NCI-H526 (cell line): Measurements from ENCODE around the gene EID1.
A peak's percentile ranks its signal among the peaks of the same experiment; 100 is the strongest.
"Not testable (repeated sequence)": the region's sequence is repeated elsewhere in the genome, so short reads cannot be mapped to it uniquely, and the experiment has no call there.

Experiments used
- DNase-seq, 2 experiments: peaks; one replicate each; lab custom pipeline; 2025; lab: John Stamatoyannopoulos, UW

Gene EID1

DNA sequence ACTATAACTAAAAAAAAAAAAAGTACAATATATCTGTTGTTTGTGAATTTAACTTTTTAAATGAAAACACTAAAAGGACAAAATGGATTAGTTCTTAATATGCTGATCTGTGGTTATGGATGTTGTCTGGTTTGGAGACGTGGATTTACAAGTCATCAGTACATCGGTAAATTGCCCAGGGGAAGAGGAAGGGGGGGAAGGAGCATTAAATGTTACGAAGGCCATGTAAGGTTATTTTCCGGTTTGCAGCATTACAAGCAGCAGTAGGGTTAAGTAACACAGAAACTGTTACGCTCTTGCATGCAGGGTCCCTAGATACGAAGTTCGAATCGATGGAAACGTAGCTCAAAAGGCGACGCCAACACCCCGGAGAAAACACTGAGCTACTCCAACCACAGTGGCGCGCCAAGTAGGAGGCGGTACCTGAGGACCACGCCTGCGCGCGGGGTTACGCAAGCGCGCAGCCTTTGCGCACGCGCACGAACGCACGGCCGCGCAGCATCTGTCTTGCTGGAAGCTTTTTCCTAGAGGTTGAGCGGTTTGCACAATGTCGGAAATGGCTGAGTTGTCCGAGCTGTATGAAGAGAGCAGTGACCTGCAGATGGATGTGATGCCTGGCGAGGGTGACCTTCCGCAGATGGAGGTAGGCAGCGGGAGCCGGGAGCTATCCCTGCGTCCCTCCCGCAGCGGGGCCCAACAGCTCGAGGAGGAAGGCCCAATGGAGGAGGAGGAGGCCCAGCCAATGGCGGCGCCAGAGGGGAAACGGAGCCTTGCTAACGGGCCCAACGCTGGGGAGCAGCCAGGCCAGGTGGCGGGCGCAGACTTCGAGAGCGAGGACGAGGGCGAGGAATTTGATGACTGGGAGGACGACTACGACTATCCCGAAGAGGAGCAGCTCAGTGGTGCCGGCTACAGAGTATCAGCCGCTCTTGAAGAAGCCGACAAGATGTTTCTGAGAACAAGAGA is at the start of gene EID1:
Gene EID1, plus strand, starts transcription at position 505 of the 966 bp plus-strand sequence. Its CDS starts 43 bp downstream, at position 548.
- DNase-seq = peak; percentile 85 to 96

DNA sequence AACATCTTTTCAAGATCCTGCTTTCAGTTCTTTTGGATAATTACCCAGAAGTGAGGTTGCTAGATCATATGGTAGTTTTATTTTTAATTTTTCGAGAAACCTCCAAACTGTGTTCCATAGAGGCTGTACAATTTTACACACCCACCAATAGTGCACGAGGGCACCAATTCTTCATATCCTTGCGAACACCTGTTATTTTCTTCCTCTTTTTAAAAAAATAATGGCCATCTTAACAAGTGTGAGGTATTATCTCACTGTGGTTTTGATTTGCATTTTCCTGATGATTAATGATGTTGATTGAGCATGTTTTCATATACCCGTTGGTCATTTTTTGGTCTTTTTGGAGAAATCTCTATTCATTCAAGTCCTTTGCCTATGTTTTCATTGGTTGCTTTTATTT is 49.5 kb upstream of the EID1 start:
- no peak for DNase-seq

DNA sequence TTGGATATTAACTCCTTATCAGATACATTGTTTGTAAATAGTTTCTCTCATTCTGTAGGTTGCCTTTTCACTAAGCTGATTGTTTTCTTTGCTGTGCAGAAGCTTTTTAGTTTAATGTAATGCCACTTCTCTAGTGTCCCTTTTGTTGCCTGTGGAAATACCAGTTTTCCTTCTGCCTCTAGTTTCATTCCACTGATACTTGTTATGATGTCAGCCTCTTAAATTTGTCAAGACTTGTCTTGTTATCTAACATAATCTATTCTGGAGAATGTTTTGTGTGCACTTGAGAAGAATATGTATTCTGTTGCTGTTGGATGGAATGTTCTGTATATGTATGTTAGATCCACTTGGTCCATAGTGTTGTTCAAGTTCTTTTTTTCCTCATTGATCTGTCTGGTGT is 49.0 kb upstream of the EID1 start:
- no peak for DNase-seq

GRCh38 chr15:48832648-48833047 is 45.3 kb upstream of the EID1 start:
- DNase-seq = no peak

DNA sequence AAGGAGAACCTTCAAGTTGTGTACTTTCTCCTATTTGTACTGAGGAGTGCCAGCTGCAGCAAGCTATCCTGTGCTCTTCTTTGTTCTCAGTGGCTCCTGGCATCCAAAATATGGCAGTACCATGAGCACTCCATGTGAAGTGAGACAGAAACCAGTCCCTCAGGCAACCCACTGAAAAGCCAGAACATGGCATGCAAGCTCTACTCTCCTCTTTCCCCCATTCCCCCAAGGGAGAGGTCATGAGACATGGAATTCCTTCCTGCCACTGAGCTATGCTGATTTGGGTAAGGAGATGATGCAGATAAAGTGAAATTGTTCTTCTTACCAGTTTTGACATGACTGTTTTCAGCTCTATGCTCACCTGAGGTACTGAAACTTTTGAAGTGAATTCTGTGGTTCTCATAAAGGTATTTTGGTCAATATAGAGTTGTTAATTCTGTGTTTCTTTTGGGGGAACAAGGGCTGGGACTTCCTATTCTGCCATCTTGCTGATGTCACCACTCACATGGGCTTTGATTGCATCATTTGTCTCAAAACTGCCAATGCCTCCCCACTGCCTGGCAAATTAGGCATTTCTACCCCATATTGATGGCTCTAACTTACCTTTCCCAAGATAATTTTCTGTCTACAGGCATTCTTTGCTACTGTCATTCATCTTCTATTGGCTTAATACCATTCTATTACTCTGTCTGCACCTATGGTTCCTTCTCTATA is 44.3 kb upstream of the EID1 start:
- DNase-seq = no peak

DNA sequence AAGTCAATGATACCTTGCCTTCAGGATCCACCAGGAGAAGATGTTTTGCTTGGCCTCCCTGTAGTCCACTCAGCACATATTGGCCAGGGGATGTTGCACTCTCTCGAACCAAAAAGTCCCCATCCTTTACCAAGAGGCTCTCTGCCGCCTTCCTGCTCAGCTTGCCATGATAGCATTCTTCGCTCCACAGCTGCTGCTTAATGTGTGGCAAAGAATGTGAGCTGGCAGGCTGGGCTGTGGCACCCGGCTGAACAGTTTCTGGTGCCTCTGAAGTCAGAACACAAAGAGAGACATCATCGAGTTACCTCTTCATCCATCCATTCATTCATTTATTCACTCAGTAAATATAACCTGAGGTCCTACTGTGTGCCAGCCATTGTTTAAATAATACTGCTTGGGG is 43.2 kb upstream of the EID1 start:
- DNase-seq = no peak

DNA sequence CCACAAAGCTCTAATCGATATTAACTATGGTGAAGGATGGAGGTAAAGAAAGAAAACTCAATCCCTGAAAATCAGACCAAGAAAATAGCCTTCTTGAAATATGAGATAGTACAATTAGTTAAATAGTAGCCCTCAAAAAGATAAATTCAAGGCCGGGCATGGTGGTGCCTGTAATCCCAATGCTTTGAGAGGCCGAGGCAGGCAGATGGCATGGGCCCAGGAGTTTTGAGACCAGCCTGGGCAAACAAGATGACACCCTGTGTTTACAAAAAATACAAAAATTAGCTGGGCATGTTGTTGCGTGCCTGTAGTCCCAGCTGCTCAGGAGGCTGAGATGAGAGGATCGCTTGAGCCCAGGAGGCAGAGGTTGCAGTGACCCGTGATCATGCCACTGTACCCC is 35.4 kb upstream of the EID1 start:
- no peak for DNase-seq

DNA sequence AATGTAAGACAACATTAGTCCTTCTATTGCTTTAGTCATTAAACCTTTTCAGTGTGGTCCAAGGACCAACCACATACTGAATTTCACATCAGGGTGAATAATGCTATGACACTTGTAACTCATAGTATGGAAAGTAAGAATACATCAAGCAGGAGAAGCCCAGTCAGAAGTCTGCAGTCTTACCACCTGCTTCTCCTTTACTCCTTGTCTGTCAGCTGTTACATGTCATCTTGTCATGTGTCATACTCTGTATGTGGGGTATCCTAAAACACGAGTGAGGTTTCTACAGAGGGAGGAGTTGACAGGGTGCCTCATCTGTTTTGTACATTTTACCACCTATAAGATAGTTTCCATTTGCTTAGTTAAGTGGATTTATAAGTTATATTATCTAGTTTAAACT is 32.8 kb upstream of the EID1 start:
- DNase-seq = no peak

DNA sequence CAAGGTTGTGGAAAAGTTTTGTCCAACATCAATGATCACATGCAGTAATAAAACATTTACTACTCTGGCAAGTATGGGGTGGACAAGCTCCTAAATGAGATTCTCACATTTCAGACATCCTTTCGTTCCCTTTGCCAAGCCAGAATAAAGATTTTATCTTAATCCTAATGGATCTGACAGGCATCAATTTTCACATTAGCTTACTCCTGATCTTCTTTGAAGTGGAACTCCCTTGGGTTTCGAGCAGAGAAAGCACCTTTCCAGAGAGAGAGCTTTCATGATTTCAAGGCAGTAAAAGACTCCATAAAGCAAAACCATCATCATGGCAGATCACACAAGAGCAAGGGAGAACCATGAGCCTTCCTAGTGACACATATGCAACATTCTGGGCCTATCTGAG is 27.3 kb upstream of the EID1 start:
- no peak for DNase-seq

GRCh38 chr15:48851956-48852355 is 26.0 kb upstream of the EID1 start:
- DNase-seq = no peak

- DNase-seq = not testable (repeated sequence)
Observed at GRCh38 chr15:48854434-48854833, 23.5 kb upstream of the EID1 start.

- peak; percentile 6 to 68 for DNase-seq
Observed at GRCh38 chr15:48855501-48856440, 22.2 kb upstream of the EID1 start.

DNA sequence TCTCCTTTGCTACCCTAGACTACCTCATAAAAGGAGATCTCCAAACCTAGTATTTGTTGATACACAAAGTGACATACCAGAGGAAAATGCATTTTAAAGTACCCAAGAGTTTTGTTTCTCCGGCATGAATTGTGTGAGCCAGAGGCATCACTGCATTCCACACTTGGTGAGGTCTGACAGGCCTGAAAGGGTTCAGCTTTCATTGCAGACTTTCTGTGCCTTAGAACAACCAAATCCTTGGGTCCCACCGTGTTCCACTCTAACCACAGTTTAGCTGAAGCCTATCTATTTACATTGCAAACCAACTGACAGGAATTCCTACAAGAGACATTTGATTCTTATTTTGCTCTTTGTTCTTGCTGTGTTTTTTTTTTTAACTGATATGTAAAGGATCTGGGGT is 21.0 kb upstream of the EID1 start:
- peak; percentile 6 to 34 for DNase-seq

- peak; percentile 1 to 45 for DNase-seq
Observed at GRCh38 chr15:48858401-48858800, 19.5 kb upstream of the EID1 start.

DNA sequence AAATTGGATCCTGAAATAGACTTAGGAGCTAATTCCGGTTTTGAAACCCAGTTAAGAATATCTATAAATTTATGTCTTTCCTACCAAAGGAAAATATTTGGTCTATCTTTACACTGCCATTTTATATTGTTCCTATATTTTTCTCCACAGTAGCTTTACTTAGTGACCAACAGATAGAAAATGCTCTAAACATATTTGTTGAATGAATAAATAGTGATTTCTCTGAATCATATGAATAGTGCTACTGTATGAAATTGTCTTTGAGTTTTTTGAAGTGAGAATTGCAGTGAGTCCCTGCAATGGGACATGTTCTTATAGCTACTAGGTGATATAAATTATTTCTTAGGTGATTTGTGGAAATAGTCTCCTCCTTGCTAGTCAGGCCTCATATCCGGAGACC is 18.5 kb upstream of the EID1 start:
- DNase-seq = no peak

DNA sequence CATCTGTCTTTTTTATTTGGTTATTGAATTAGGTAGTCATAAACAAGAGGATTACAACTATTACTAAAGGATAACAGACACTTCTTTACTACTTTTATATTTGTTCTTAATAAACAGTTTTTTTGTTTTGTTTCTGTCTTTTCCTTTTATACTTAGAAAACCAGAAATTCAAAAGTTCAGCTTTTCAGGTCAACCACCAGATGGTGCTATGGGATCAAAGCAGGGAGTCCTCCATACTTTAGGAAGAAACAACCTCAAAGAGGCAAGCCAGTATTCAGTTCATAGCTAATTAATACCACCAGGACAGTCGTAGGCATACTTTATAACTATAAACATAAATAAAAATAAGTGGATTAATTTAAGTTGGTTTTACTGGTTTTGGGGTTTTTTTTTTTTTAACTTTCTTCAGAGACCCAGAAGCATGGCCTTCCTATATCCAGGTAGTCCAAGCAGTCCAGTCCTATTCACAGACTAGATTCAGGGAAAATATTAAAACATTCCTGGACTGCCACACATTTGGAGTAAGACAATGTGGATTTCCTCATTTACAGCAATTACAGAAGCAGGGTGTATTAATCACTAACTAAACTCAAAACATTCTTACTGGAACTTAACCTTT is 16.0 kb upstream of the EID1 start:
- DNase-seq = peak; percentile 3 to 74

DNA sequence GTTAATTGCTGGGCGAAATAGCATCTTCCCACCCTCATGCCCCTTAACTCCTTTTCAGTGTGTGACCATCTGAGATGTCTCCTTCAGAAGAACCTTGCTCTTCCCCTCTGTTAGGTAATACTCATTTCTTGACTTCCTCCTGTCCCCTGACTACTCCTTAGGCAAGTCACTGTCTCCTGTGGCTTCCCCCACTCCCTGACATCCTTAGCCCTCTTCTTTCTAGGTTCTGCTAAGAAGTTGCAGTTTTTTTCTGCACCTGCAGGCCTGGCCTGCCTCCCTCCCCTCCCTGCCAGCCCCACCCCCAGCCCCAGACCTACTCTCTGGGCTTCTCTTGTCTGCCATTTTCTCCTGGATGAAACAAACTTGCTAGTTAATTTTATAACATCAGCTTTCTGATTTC is 15.2 kb upstream of the EID1 start:
- DNase-seq = no peak

- no peak for DNase-seq
Observed at GRCh38 chr15:48865370-48866079, 12.4 kb upstream of the EID1 start.

DNA sequence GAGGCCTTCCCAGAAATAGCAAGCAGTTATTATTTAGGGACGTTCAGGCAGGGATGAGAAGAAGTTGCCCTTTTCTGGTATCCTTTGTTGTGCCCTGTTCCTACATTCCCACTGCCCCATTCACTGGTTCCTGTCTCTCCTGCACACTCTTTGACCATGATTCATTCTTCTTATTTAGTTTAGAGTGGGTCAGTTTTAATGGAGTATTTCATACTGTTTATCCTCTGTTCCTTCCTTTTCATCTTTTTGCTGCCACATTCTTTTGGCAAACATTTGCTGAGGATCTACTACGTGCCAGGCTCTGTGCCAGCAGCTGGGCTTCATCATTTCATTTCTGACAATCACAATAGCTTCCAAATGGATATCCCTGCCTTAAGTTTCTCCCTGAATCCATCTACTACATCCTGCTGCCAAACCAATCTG is 11.8 kb upstream of the EID1 start:
- DNase-seq = no peak

GRCh38 chr15:48868023-48868422 is 9.9 kb upstream of the EID1 start:
- DNase-seq = no peak

GRCh38 chr15:48868536-48868935 is 9.4 kb upstream of the EID1 start:
- no peak for DNase-seq
